ENCODE results near the gene KCNJ16. TPM values are rescaled to one million over a fixed set of nuclear protein-coding genes. Genes with fewer than 3 reads are reported as not detected.

The KCNJ16 gene
- total RNA-seq, 2 donors from 2014 or later: 0.28 TPM; not detected in 1

DNA sequence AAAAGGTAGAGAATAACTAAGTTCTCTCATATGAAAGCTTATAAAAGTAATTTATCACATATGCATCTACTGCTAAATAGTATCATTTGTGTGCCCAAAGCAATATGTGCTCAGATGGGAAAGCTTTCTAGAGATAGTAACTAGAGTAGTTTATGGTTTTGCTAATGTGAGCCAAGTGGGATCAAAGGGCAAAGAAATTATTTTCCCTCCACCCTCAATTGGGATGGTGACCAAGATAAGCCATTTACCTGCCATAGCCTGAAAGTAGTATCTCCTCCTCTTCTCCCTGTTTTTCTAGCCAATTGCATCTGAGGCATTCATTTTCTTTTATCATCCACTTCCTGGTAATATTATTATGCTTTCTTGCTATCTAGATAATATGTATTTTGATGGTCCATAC lies 41.9 kb upstream of the KCNJ16 start:
- H3K27ac ChIP-seq: no peak overlapping the region
- TF ChIP-seq, protein P1, sequence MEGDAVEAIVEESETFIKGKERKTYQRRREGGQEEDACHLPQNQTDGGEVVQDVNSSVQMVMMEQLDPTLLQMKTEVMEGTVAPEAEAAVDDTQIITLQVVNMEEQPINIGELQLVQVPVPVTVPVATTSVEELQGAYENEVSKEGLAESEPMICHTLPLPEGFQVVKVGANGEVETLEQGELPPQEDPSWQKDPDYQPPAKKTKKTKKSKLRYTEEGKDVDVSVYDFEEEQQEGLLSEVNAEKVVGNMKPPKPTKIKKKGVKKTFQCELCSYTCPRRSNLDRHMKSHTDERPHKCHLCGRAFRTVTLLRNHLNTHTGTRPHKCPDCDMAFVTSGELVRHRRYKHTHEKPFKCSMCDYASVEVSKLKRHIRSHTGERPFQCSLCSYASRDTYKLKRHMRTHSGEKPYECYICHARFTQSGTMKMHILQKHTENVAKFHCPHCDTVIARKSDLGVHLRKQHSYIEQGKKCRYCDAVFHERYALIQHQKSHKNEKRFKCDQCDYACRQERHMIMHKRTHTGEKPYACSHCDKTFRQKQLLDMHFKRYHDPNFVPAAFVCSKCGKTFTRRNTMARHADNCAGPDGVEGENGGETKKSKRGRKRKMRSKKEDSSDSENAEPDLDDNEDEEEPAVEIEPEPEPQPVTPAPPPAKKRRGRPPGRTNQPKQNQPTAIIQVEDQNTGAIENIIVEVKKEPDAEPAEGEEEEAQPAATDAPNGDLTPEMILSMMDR (IDR thresholded peaks at IDR 0.05): no peak
- no peaks in the 10 kb centered on the region for H3K9me3 ChIP-seq
- H3K36me3 ChIP-seq: no peaks in the 10 kb centered on the region
- H3K4me3 ChIP-seq: no peak overlapping the region
- no peak for ATAC-seq (ENCODE audit: insufficient number of reproducible peaks, low FRiP score, low read depth)
- no peak for DNase-seq (ENCODE audit: low spot score)
- H3K4me1 ChIP-seq (ENCODE audit: control insufficient read depth in 1 of 2, low read depth in 2 of 2): no peaks in the 10 kb centered on the region
- no peaks in the 10 kb centered on the region for H3K27me3 ChIP-seq (replicated peaks; ENCODE audit: insufficient read depth)

DNA sequence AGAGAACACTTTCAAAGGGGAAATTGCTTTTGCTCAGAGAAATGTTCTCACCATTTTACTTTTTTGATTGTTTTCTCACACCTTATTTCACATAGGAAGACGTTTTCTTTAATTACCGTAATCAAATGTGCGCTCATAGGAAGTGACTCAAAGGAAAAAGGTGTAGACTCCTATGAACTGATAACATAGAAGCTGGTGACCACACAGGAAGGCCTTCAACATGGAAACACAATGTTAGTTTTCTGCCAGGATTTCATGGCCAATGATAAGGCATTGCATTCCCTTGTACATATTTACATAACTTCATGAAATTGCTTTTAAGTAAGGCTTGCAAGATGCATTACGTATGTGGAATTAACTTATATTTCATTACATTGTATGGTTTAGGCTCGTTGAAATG lies 40.9 kb upstream of the KCNJ16 start:
- TF ChIP-seq, protein P1 (IDR thresholded peaks at IDR 0.05): no peak
- H3K9me3 ChIP-seq: no peaks in the 10 kb centered on the region
- no peak overlapping the region for H3K4me3 ChIP-seq
- ATAC-seq (ENCODE audit: insufficient number of reproducible peaks, low FRiP score, low read depth) (no peak), DNase-seq (ENCODE audit: low spot score) (no peak)
- no peak overlapping the region for H3K27ac ChIP-seq
- H3K27me3 ChIP-seq (replicated peaks; ENCODE audit: insufficient read depth): no peaks in the 10 kb centered on the region
- H3K36me3 ChIP-seq: no peaks in the 10 kb centered on the region
- H3K4me1 ChIP-seq (ENCODE audit: control insufficient read depth in 1 of 2, low read depth in 2 of 2): no peaks in the 10 kb centered on the region

GRCh38 chr17:70037498-70037897 lies 37.5 kb upstream of the KCNJ16 start:
- TF ChIP-seq, protein P1 (IDR thresholded peaks at IDR 0.05): no peak
- Histone ChIP-seq H3K9me3 (no peaks in the 10 kb centered on the region), H3K27me3 (replicated peaks; ENCODE audit: insufficient read depth) (no peaks in the 10 kb centered on the region), H3K4me1 (ENCODE audit: control insufficient read depth in 1 of 2, low read depth in 2 of 2) (no peaks in the 10 kb centered on the region), H3K36me3 (no peaks in the 10 kb centered on the region), H3K4me3 (no peak overlapping the region), H3K27ac (no peak overlapping the region)
- no peak for ATAC-seq (ENCODE audit: insufficient number of reproducible peaks, low FRiP score, low read depth)
- DNase-seq (ENCODE audit: low spot score): no peak

DNA sequence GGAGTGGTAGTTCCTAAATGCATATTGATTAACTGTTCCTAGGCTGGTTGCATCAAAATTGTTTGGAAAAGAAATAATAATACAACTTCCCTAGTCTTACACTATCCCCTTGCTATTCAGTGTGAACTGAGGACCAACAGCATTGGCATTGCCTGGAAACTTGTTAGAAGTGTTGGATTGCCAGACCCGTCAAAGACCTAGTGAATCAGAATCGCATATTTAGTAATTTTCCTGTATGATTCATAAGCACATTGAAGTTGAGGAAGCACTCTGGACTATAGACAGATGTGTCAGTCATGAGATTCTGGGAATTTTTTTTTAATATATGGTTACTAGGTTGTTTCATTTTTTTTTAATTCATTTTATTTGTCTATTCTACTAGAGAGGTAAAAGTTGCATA lies 34.7 kb upstream of the KCNJ16 start:
- H3K4me3 ChIP-seq: no peak overlapping the region
- ATAC-seq (ENCODE audit: insufficient number of reproducible peaks, low FRiP score, low read depth) (no peak), DNase-seq (ENCODE audit: low spot score) (no peak)
- no peaks in the 10 kb centered on the region for H3K4me1 ChIP-seq (ENCODE audit: control insufficient read depth in 1 of 2, low read depth in 2 of 2)
- no peaks in the 10 kb centered on the region for H3K9me3 ChIP-seq
- no peaks in the 10 kb centered on the region for H3K27me3 ChIP-seq (replicated peaks; ENCODE audit: insufficient read depth)
- TF ChIP-seq, protein P1 (IDR thresholded peaks at IDR 0.05): no peak
- no peaks in the 10 kb centered on the region for H3K36me3 ChIP-seq
- H3K27ac ChIP-seq: no peak overlapping the region

- no peaks in the 10 kb centered on the region for H3K9me3 ChIP-seq
- ATAC-seq (ENCODE audit: insufficient number of reproducible peaks, low FRiP score, low read depth): no peak
- H3K27ac ChIP-seq: no peak overlapping the region
- no peaks in the 10 kb centered on the region for H3K36me3 ChIP-seq
- no peak overlapping the region for H3K4me3 ChIP-seq
- no peaks in the 10 kb centered on the region for H3K4me1 ChIP-seq (ENCODE audit: control insufficient read depth in 1 of 2, low read depth in 2 of 2)
- DNase-seq (ENCODE audit: low spot score): no peak
- TF ChIP-seq, protein P1 (IDR thresholded peaks at IDR 0.05): no peak
- H3K27me3 ChIP-seq (replicated peaks; ENCODE audit: insufficient read depth): no peaks in the 10 kb centered on the region
Observed at GRCh38 chr17:70041061-70041460, 34.0 kb upstream of the KCNJ16 start.
